ENCODE data around the gene LEUTX.

Gene LEUTX

GRCh38 chr19:39825093-39825463 lies 46.4 kb downstream of the LEUTX start:
- no peak for DNase-seq

GRCh38 chr19:39825531-39826076 lies 47.0 kb downstream of the LEUTX start:
- DNase-seq = no peak

- DNase-seq = no peak
Observed at GRCh38 chr19:39826311-39826945, 47.8 kb downstream of the LEUTX start.

- no peak for DNase-seq
Observed at GRCh38 chr19:39827216-39827615, 48.6 kb downstream of the LEUTX start.

- DNase-seq = no peak
Observed at GRCh38 chr19:39828015-39828653, 49.5 kb downstream of the LEUTX start.

GRCh38 chr19:39828654-39829032 lies 50.0 kb downstream of the LEUTX start:
- DNase-seq = no peak

GRCh38 chr19:39829702-39830275 lies 51.1 kb downstream of the LEUTX start:
- DNase-seq = no peak

GRCh38 chr19:39830406-39830805 lies 51.8 kb downstream of the LEUTX start:
- no peak for DNase-seq

- DNase-seq = no peak
Observed at GRCh38 chr19:39830847-39831246, 52.2 kb downstream of the LEUTX start.

GRCh38 chr19:39831679-39832078 lies 53.0 kb downstream of the LEUTX start:
- no peak for DNase-seq

- no peak for DNase-seq
Observed at GRCh38 chr19:39832341-39833083, 53.9 kb downstream of the LEUTX start.

GRCh38 chr19:39833160-39833463 lies 54.5 kb downstream of the LEUTX start:
- DNase-seq = no peak

GRCh38 chr19:39833464-39834286 lies 55.0 kb downstream of the LEUTX start, which contains the start of gene DYRK1B:
DYRK1B (minus strand) TSS chr19:39834162; CDS start chr19:39831867, 2,295 bp downstream.
- DNase-seq = peak; percentile 97

GRCh38 chr19:39834287-39834841 lies 55.7 kb downstream of the LEUTX start:
- no peak for DNase-seq
